GM23338 (cell line): ENCODE measurements around the gene MAZ. TPM values are rescaled to one million over a fixed set of nuclear protein-coding genes. Genes with fewer than 3 reads are reported as not detected.

Experiments used
- ATAC-seq: fragments of 200-7000 bp; cut with Tn5 transposase; 3 replicates; pipeline ENCODE4 v1.9.1; 2020
- DNase-seq: peaks from one replicate; pipeline ENCODE4 v3.0.0-alpha.2; 2015; ENCODE audit warnings: low spot score
- H2AFZ ChIP-seq: fragments of 200-600 bp; sonication (generic); 2 replicates; pipeline ENCODE4 v1.8.0; 2016; ENCODE audit warnings: antibody characterized with exemption, mild to moderate bottlenecking, moderate library complexity
- H3F3A ChIP-seq: fragments of 200-600 bp; sonication (generic); replicated peaks from 2 replicates; pipeline ENCODE4 v1.8.0; 2017; ENCODE audit warnings: antibody characterized with exemption, mixed run types, low read depth
- H3K27ac ChIP-seq: fragments of 200-600 bp; sonication (generic); 2 replicates; pipeline ENCODE4 v1.6.1; 2016; ENCODE audit warnings: low read depth
- H3K27me3 ChIP-seq: fragments of 200-600 bp; sonication (generic); 2 replicates; pipeline ENCODE4 v1.8.0; 2016; ENCODE audit warnings: mild to moderate bottlenecking, mixed run types, moderate library complexity; ENCODE audit not compliant: insufficient read depth
- H3K36me3 ChIP-seq: fragments of 200-600 bp; sonication (generic); 2 replicates; pipeline ENCODE4 v1.8.0; 2016; ENCODE audit warnings: mild to moderate bottlenecking; ENCODE audit not compliant: insufficient read depth
- H3K4me1 ChIP-seq: fragments of 200-600 bp; sonication (generic); 2 replicates; pipeline ENCODE4 v1.8.0; 2016; ENCODE audit warnings: mild to moderate bottlenecking, moderate library complexity; ENCODE audit not compliant: insufficient read depth
- H3K4me2 ChIP-seq: fragments of 200-600 bp; sonication (generic); 2 replicates; pipeline ENCODE4 v1.7.1; 2017; ENCODE audit warnings: mixed run types
- H3K4me3 ChIP-seq: fragments of 200-600 bp; sonication (generic); 2 replicates; pipeline ENCODE4 v1.6.1; 2016; ENCODE audit warnings: mixed run types
- H3K79me2 ChIP-seq: fragments of 200-600 bp; sonication (generic); replicated peaks from 2 replicates; pipeline ENCODE4 v1.8.0; 2017; ENCODE audit warnings: mild to moderate bottlenecking; ENCODE audit not compliant: insufficient read depth
- H3K9me2 ChIP-seq: fragments of 200-600 bp; sonication (generic); 2 replicates; pipeline ENCODE4 v1.8.0; 2017; ENCODE audit not compliant: insufficient read depth
- H4K20me1 ChIP-seq: fragments of 200-600 bp; sonication (generic); replicated peaks from 2 replicates; pipeline ENCODE4 v1.8.0; 2017; ENCODE audit warnings: mild to moderate bottlenecking; ENCODE audit not compliant: insufficient read depth
- H3K27ac Mint-ChIP-seq: 2 replicates; pipeline ENCODE4 v1.8.0; 2020; ENCODE audit warnings: inconsistent platforms, mild to moderate bottlenecking, moderate library complexity, mixed read lengths
- H3K27me3 Mint-ChIP-seq: 3 replicates; pipeline ENCODE4 v1.8.0; 2022; ENCODE audit warnings: low read depth, mild to moderate bottlenecking, moderate library complexity, mixed read lengths, inconsistent platforms; ENCODE audit not compliant: insufficient read depth, poor library complexity
- H3K36me3 Mint-ChIP-seq: 3 replicates; pipeline ENCODE4 v1.8.0; 2021; ENCODE audit warnings: low read depth, mild to moderate bottlenecking, inconsistent platforms, moderate library complexity, mixed read lengths
- H3K4me1 Mint-ChIP-seq: 3 replicates; pipeline ENCODE4 v1.8.0; 2020; ENCODE audit warnings: mild to moderate bottlenecking, inconsistent platforms, mixed read lengths
- H3K4me3 Mint-ChIP-seq: 3 replicates; pipeline ENCODE4 v1.8.0; 2021; ENCODE audit warnings: moderate library complexity, mild to moderate bottlenecking, inconsistent platforms, mixed read lengths
- H3K9me3 Mint-ChIP-seq: 3 replicates; pipeline ENCODE4 v1.8.0; 2020; ENCODE audit warnings: moderate library complexity, mild to moderate bottlenecking, inconsistent platforms, mixed read lengths
- CREB1 ChIP-seq: fragments of 250-450 bp; sonication (Bioruptor Pico); IDR thresholded peaks from 2 replicates; pipeline ENCODE4 v1.5.0; 2020; ENCODE audit warnings: low read depth, mild to moderate bottlenecking, moderate library complexity
- CTCF ChIP-seq, 2 experiments: fragments of 200-600 bp in 1 of 2; sonication (generic) in 1 of 2; conservative IDR thresholded peaks; 2 replicates each; pipeline versions ENCODE4 v1.5.1 to v1.6.1; 2016 to 2017; ENCODE audit warnings: antibody characterized with exemption in 2 of 2, low read depth in 2 of 2, mild to moderate bottlenecking in 2 of 2, moderate library complexity in 1 of 2
- ETS1 ChIP-seq: IDR thresholded peaks from 2 replicates; pipeline ENCODE4 v1.6.1; 2016; ENCODE audit warnings: antibody characterized with exemption
- EZH2 ChIP-seq: fragments of 200-600 bp; sonication (generic); IDR thresholded peaks from one replicate; pipeline ENCODE4 v1.8.0; 2017; ENCODE audit warnings: antibody characterized with exemption, mild to moderate bottlenecking, low read depth; ENCODE audit not compliant: unreplicated experiment
- EZH2phosphoT487 ChIP-seq: fragments of 200-600 bp; sonication (generic); IDR thresholded peaks from one replicate; pipeline ENCODE4 v1.8.1; 2018; ENCODE audit warnings: antibody characterized with exemption; ENCODE audit not compliant: unreplicated experiment
- JUNB ChIP-seq: IDR thresholded peaks from one replicate; pipeline ENCODE4 v1.6.1; 2016; ENCODE audit warnings: antibody characterized with exemption; ENCODE audit not compliant: unreplicated experiment
- NANOG ChIP-seq: IDR thresholded peaks from 2 replicates; pipeline ENCODE4 v1.6.1; 2016; ENCODE audit warnings: antibody characterized with exemption, borderline replicate concordance
- POLR2AphosphoS5 ChIP-seq: IDR thresholded peaks from 2 replicates; pipeline ENCODE4 v1.6.1; 2016; ENCODE audit warnings: antibody characterized with exemption, low read depth
- REST ChIP-seq: IDR thresholded peaks from one replicate; pipeline ENCODE4 v1.6.1; 2018; ENCODE audit warnings: antibody characterized with exemption; ENCODE audit not compliant: unreplicated experiment
- STAT1 ChIP-seq: IDR thresholded peaks from one replicate; pipeline ENCODE4 v1.6.1; 2016; ENCODE audit warnings: antibody characterized with exemption; ENCODE audit not compliant: unreplicated experiment
- ZNF114 ChIP-seq: fragments of 250-450 bp; sonication (Bioruptor Pico); IDR thresholded peaks from 2 replicates; pipeline ENCODE4 v1.5.0; 2020; ENCODE audit warnings: mild to moderate bottlenecking, moderate library complexity
- ZNF331 ChIP-seq: fragments of 250-450 bp; sonication (Bioruptor Pico); IDR thresholded peaks from 2 replicates; pipeline ENCODE4 v1.5.0; 2020; ENCODE audit warnings: low read depth, mild to moderate bottlenecking, moderate library complexity
- ZNF462 ChIP-seq: fragments of 250-450 bp; sonication (Bioruptor Pico); IDR thresholded peaks from 2 replicates; pipeline ENCODE4 v1.5.0; 2020; ENCODE audit warnings: mild to moderate bottlenecking, moderate library complexity
- polyA plus RNA-seq: library from polyadenylated mRNA; unstranded; fragments of >200 nt; fragmentation: Nextera tagmentation; extraction: Ambion mirVana; gene quantifications from 2 replicates; pipeline ENCODE4 v1.2.1, GENCODE V29; 2016
- total RNA-seq: library from RNA; depleted of rRNA; stranded (reverse); fragments of >200 nt; shearing (Covaris generic); gene quantifications from 2 replicates; pipeline ENCODE4 v1.2.3, GENCODE V29; 2014

Gene MAZ
- total and polyA plus RNA-seq, 2 experiments from 2014 or later = 155 to 270 TPM

- Histone ChIP-seq H4K20me1 (peaks cover 51% of the 10 kb centered on the region), H3K36me3 (peaks cover 22% of the 10 kb centered on the region), H3K27me3 (no peaks in the 10 kb centered on the region), H3F3A (peaks cover 18% of the 10 kb centered on the region; the same call in 1 of the 2 replicates), H3K4me3 (no peak overlapping the region), H3K4me1 (peaks cover 7% of the 10 kb centered on the region; the same call in 1 of the 2 replicates), H3K4me2 (no peak overlapping the region), H3K27ac (no peak overlapping the region), H3K9me2 (no peaks in the 10 kb centered on the region), H2AFZ (no peak overlapping the region), H3K79me2 (peaks cover 59% of the 10 kb centered on the region)
- H3K4me3 Mint-ChIP-seq = no peak overlapping the region
- peaks cover 14% of the 10 kb centered on the region for H3K4me1 Mint-ChIP-seq
- TF ChIP-seq ETS1 (no peak), CTCF (conservative IDR thresholded peaks at IDR 0.05; ENCODE audit: low read depth in 2 of 2) (no peak), CREB1 (CRISPR knock-in tag) (no peak), ZNF331 (CRISPR knock-in tag) (no peak), ZNF114 (CRISPR knock-in tag) (no peak), EZH2 (no peak), ZNF462 (no peak), JUNB (no peak), POLR2AphosphoS5 (no peak), NANOG (no peak), REST (no peak), EZH2phosphoT487 (no peak), STAT1 (no peak)
- DNase-seq (no peak), ATAC-seq (no peak)
- H3K36me3 Mint-ChIP-seq = peaks cover 55% of the 10 kb centered on the region
- no peaks in the 10 kb centered on the region for H3K9me3 Mint-ChIP-seq
- no peak overlapping the region for H3K27ac Mint-ChIP-seq
- peaks cover 15% of the 10 kb centered on the region for H3K27me3 Mint-ChIP-seq
These were observed 12.1 kb upstream of the MAZ start for GRCh38 chr16:29794231-29794710.
